ENCODE results near the gene SLC30A5.
"Not testable (repeated sequence)": the region's sequence is repeated elsewhere in the genome, so short reads cannot be mapped to it uniquely, and the experiment has no call there.

Gene SLC30A5

GRCh38 chr5:69093771-69094482 lies at the start of gene SLC30A5:
SLC30A5 (plus strand) TSS chr5:69094014; CDS start chr5:69094256, 242 bp downstream.
- peak within 1 kb of the TSS; percentile 46 for H3K4me3 ChIP-seq (ENCODE audit: control insufficient read depth, low read depth, low read length)
- TF ChIP-seq CTCF (IDR thresholded peaks at IDR 0.05; ENCODE audit: control insufficient read depth, insufficient read depth, low read depth, low read length, missing control alignments): peak; percentile 96
- peak; percentile 100 for DNase-seq (ENCODE audit: low read depth)

- H3K4me3 ChIP-seq (ENCODE audit: control insufficient read depth, low read depth, low read length): not testable (repeated sequence)
These were observed 48.6 kb upstream of the SLC30A5 start for GRCh38 chr5:69045213-69045612.

GRCh38 chr5:69046375-69046957 lies 47.3 kb upstream of the SLC30A5 start:
- H3K4me3 ChIP-seq (ENCODE audit: control insufficient read depth, low read depth, low read length): no peak overlapping the region
- TF ChIP-seq CTCF (IDR thresholded peaks at IDR 0.05; ENCODE audit: control insufficient read depth, insufficient read depth, low read depth, low read length, missing control alignments): no peak
- DNase-seq (ENCODE audit: low read depth): no peak

More at GRCh38 chr5:69045213-69045612, 48.6 kb upstream of the SLC30A5 start:
- not testable (repeated sequence) for DNase-seq (ENCODE audit: low read depth)

GRCh38 chr5:69048230-69048629 lies 45.6 kb upstream of the SLC30A5 start:
- no peak for DNase-seq (ENCODE audit: low read depth)
- no peak overlapping the region for H3K4me3 ChIP-seq (ENCODE audit: control insufficient read depth, low read depth, low read length)
- TF ChIP-seq CTCF (IDR thresholded peaks at IDR 0.05; ENCODE audit: control insufficient read depth, insufficient read depth, low read depth, low read length, missing control alignments): peak; percentile 67

GRCh38 chr5:69049151-69049550 lies 44.7 kb upstream of the SLC30A5 start:
- no peak overlapping the region for H3K4me3 ChIP-seq (ENCODE audit: control insufficient read depth, low read depth, low read length)
- DNase-seq (ENCODE audit: low read depth): no peak
- no peak for TF ChIP-seq CTCF (IDR thresholded peaks at IDR 0.05; ENCODE audit: control insufficient read depth, insufficient read depth, low read depth, low read length, missing control alignments)

- DNase-seq (ENCODE audit: low read depth): no peak
- H3K4me3 ChIP-seq (ENCODE audit: control insufficient read depth, low read depth, low read length): no peak overlapping the region
- TF ChIP-seq CTCF (IDR thresholded peaks at IDR 0.05; ENCODE audit: control insufficient read depth, insufficient read depth, low read depth, low read length, missing control alignments): no peak
These were observed 44.0 kb upstream of the SLC30A5 start for GRCh38 chr5:69049796-69050195.

- no peak overlapping the region for H3K4me3 ChIP-seq (ENCODE audit: control insufficient read depth, low read depth, low read length)
- no peak for DNase-seq (ENCODE audit: low read depth)
- no peak for TF ChIP-seq CTCF (IDR thresholded peaks at IDR 0.05; ENCODE audit: control insufficient read depth, insufficient read depth, low read depth, low read length, missing control alignments)
These were observed 43.6 kb upstream of the SLC30A5 start for GRCh38 chr5:69050214-69050613.

Measured in AG09309 (cell line).